K562 (cell line): ENCODE data around the gene FTL. TPM values are rescaled to one million over a fixed set of nuclear protein-coding genes. Genes with fewer than 3 reads are reported as not detected.

Source experiments
- ATAC-seq: fragments of 200-7000 bp; cut with Tn5 transposase; 3 replicates; pipeline ENCODE4 v1.9.1; 2020; ENCODE audit warnings: moderate library complexity
- BruUV-seq: library from RNA; stranded (reverse); fragments of 400-500 nt; replicated peaks from 2 replicates; lab custom pipeline; 2021; lab: Mats Ljungman, UMichigan
- CTCF ChIA-PET: fragments of 300-600 bp; formaldehyde crosslinking; extraction: SDS; loops from one replicate; lab custom pipeline; 2021; ENCODE audit warnings: low intra/inter-chr PET ratio; lab: Yijun Ruan, JAX
- POLR2A ChIA-PET: fragments of 300-600, 350-650 bp; sonication (Branson Sonifier 250); formaldehyde crosslinking; extraction: SDS; loops from one replicate; lab custom pipeline; 2021; ENCODE audit warnings: antibody characterized with exemption, inconsistent platforms; lab: Yijun Ruan, JAX
- DNase-seq, 4 experiments: peaks; one replicate each; pipeline versions ENCODE4 v3.0.0 to v3.0.0-alpha.2; 2011 to 2018; ENCODE audit warnings: low spot score in 3 of 4, mixed read lengths in 3 of 4; ENCODE audit errors: extremely low read depth in 1 of 4
- FAIRE-seq: peaks from 2 replicates; lab custom pipeline; 2011; peaks lifted over from hg19 to GRCh38; lab: Jason Lieb, UNC
- H2AFZ ChIP-seq: 2 replicates; pipeline ENCODE4 v1.6.0; 2011; ENCODE audit warnings: low read depth, low read length, control low read depth, inconsistent platforms
- H3K27ac ChIP-seq: fragments of 200-600 bp; 3 replicates; pipeline ENCODE4 v1.8.0; 2011; ENCODE audit warnings: low read depth, mild to moderate bottlenecking, control low read depth, inconsistent platforms, low read length, moderate library complexity, mixed read lengths; ENCODE audit errors: extremely low read depth
- H3K27me3 ChIP-seq, 2 experiments: fragments of 300-600 bp in 1 of 2; 2 replicates in 1 of 2; 3 replicates in 1 of 2; pipeline versions ENCODE4 v1.6.0 to v1.8.0; 2011; ENCODE audit warnings: inconsistent platforms in 2 of 2, low read length in 2 of 2, mild to moderate bottlenecking in 1 of 2, mixed read lengths in 1 of 2, moderate library complexity in 1 of 2; ENCODE audit not compliant: control insufficient read depth in 2 of 2, insufficient read depth in 2 of 2
- H3K36me3 ChIP-seq: fragments of 300-600 bp; 3 replicates; pipeline ENCODE4 v1.8.0; 2011; ENCODE audit warnings: mild to moderate bottlenecking, low read length, inconsistent platforms; ENCODE audit not compliant: control insufficient read depth, insufficient read depth
- H3K4me1 ChIP-seq, 2 experiments: fragments of 200-600 bp in 1 of 2; replicated peaks in 1 of 2; 2 replicates in 1 of 2; 3 replicates in 1 of 2; pipeline versions ENCODE4 v1.5.1 to v1.8.0; 2011; ENCODE audit warnings: inconsistent platforms in 2 of 2, low read length in 2 of 2, mild to moderate bottlenecking in 1 of 2, mixed read lengths in 1 of 2, moderate library complexity in 1 of 2; ENCODE audit not compliant: control insufficient read depth in 2 of 2, insufficient read depth in 2 of 2
- H3K4me2 ChIP-seq: 2 replicates; pipeline ENCODE4 v1.6.1; 2011; ENCODE audit warnings: low read length, control low read depth, inconsistent platforms, mixed read lengths; ENCODE audit not compliant: insufficient read depth
- H3K4me3 ChIP-seq: fragments of 200-600 bp; sonication (generic), shearing (Covaris generic); 2 replicates; pipeline ENCODE4 v1.5.1; 2016; ENCODE audit warnings: control low read depth, inconsistent platforms
- H3K79me2 ChIP-seq: fragments of 200-600 bp; 3 replicates; pipeline ENCODE4 v1.8.0; 2011; ENCODE audit warnings: low read length, inconsistent platforms; ENCODE audit not compliant: control insufficient read depth, insufficient read depth
- H3K9ac ChIP-seq, 2 experiments: 2 replicates each; pipeline versions ENCODE4 v1.6.0 to v1.6.1; 2011; ENCODE audit warnings: low read depth in 2 of 2, low read length in 2 of 2, control low read depth in 1 of 2, inconsistent platforms in 1 of 2, mild to moderate bottlenecking in 1 of 2, mixed read lengths in 1 of 2; ENCODE audit not compliant: insufficient read depth in 1 of 2
- H3K9me1 ChIP-seq: one replicate; pipeline ENCODE4 v1.6.0; 2011; ENCODE audit warnings: inconsistent platforms, mild to moderate bottlenecking, low read length, moderate library complexity; ENCODE audit not compliant: control insufficient read depth, insufficient read depth
- H3K9me3 ChIP-seq: replicated peaks from 2 replicates; pipeline ENCODE4 v1.5.1; 2011; ENCODE audit warnings: low read depth, low read length, inconsistent platforms; ENCODE audit not compliant: control insufficient read depth, insufficient read depth
- H4K20me1 ChIP-seq: replicated peaks from 2 replicates; pipeline ENCODE4 v1.6.1; 2011; ENCODE audit warnings: low read length, inconsistent platforms, mixed read lengths; ENCODE audit not compliant: control insufficient read depth, insufficient read depth
- ARID4B ChIP-seq: sonication (generic); formaldehyde crosslinking; IDR thresholded peaks from 2 replicates; pipeline ENCODE4 v1.8.0; 2022; ENCODE audit warnings: mild to moderate bottlenecking, missing genetic modification reagents
- BRD9 ChIP-seq: fragments of 450-650 bp; IDR thresholded peaks from 2 replicates; pipeline ENCODE4 v1.6.1; 2018; ENCODE audit warnings: low read depth; ENCODE audit not compliant: partially characterized antibody
- ERF ChIP-seq: fragments of 450-650 bp; formaldehyde crosslinking; IDR thresholded peaks from 2 replicates; pipeline ENCODE4 v1.4.0; 2020; ENCODE audit warnings: mild to moderate bottlenecking, mixed read lengths
- HMBOX1 ChIP-seq: sonication (generic); IDR thresholded peaks from 2 replicates; pipeline ENCODE4 v1.6.1; 2016
- NRF1 ChIP-seq, 2 experiments: fragments of 450-650 bp; IDR thresholded peaks in 1 of 2; conservative IDR thresholded peaks in 1 of 2; 2 replicates each; pipeline ENCODE4 v1.6.1; 2014; ENCODE audit warnings: mild to moderate bottlenecking in 2 of 2
- PHB ChIP-seq: fragments of 250-450 bp; sonication (Bioruptor Pico); IDR thresholded peaks from 2 replicates; pipeline ENCODE4 v1.5.0; 2021
- PHF8 ChIP-seq: fragments of 200-600 bp; sonication (generic); IDR thresholded peaks from 2 replicates; pipeline ENCODE4 v1.6.1; 2012; ENCODE audit warnings: mixed run types, mild to moderate bottlenecking, inconsistent platforms, low read length, moderate library complexity, borderline replicate concordance
- SAP30 ChIP-seq: fragments of 200-600 bp; sonication (generic); IDR thresholded peaks from 2 replicates; pipeline ENCODE4 v1.6.1; 2012; ENCODE audit warnings: borderline replicate concordance, low read depth, mild to moderate bottlenecking, moderate library complexity, low read length, control low read depth, inconsistent platforms; ENCODE audit not compliant: insufficient read depth, poor library complexity, severe bottlenecking
- TBP ChIP-seq: optimal IDR thresholded peaks from 2 replicates; pipeline ENCODE3; 2011; ENCODE audit warnings: low read depth, low read length, improper control_type of control experiment
- ZBTB43 ChIP-seq: sonication (generic); formaldehyde crosslinking; IDR thresholded peaks from 2 replicates; pipeline ENCODE4 v1.8.0; 2023; ENCODE audit warnings: mild to moderate bottlenecking, missing genetic modification reagents
- ZNF12 ChIP-seq: sonication (generic); formaldehyde crosslinking; IDR thresholded peaks from 2 replicates; pipeline ENCODE4 v1.4.0; 2020; ENCODE audit warnings: mild to moderate bottlenecking, missing genetic modification reagents
- WGBS: fragments of 100-300 bp; shearing (Covaris generic); methylation state at CpG from one replicate; pipeline ENCODE4 v1.1.6; 2016; ENCODE audit warnings: low coverage, mixed read lengths; ENCODE audit not compliant: insufficient coverage; ENCODE audit errors: missing lambda C conversion rate; 5-methylcytosine and 5-hydroxymethylcytosine counted together
- in situ Hi-C: fragments of 300-500 bp; cut with MboI; formaldehyde crosslinking; loops from 4 replicates; pipeline ENCODE4 v1.15.0; 2018; ENCODE audit warnings: inconsistent platforms, mixed read lengths
- intact Hi-C: fragments of 100-400 bp; cut with micrococcal nuclease; formaldehyde crosslinking; loops from 2 replicates; pipeline ENCODE4 v1.14.2; 2022
- polyA plus RNA-seq, 8 experiments: library from polyadenylated mRNA; depleted of rRNA in 4 of 8; stranded (reverse) in 5 of 8; unstranded in 3 of 8; fragments of >200 nt; fragmentation: Nextera tagmentation in 2 of 8; fragmentation: Illumina TruSeq in 1 of 8; extraction: Ambion mirVana in 2 of 8; extraction: Trizol in 1 of 8; gene quantifications; 2 replicates each; pipeline versions ENCODE4 v1.2.1 to v1.2.3, GENCODE V29; 2011 to 2014; ENCODE audit warnings: inconsistent platforms in 1 of 8, missing spikeins in 1 of 8
- total RNA-seq, 7 experiments: library from RNA; depleted of rRNA in 6 of 7; stranded (reverse); fragments of >200 nt in 6 of 7; fragmentation: Illumina TruSeq in 2 of 7; extraction: Trizol in 2 of 7; gene quantifications; 2 replicates each; pipeline versions ENCODE4 v1.2.1 to v1.2.3, GENCODE V29; 2011 to 2021; ENCODE audit warnings: low replicate concordance in 1 of 7

Gene FTL
- total and polyA plus RNA-seq, 9 of the 15 experiments (the other 6 are each of a cell fraction or from before 2014, with no cell fraction given) = 1,231 to 27,415 (median 3,965) TPM

GRCh38 chr19:48991873-48992580 is 26.9 kb downstream of the FTL start (continued):
- TF ChIP-seq HMBOX1 = 0 out of 2 replicates have a peak, but pooled peaks have one; percentile 26
- TF ChIP-seq NRF1 (conservative IDR thresholded peaks at IDR 0.05 in 1 of 2, IDR thresholded peaks at IDR 0.05 in 1 of 2) = peak; percentile 81 to 84

- H4K20me1 ChIP-seq = no peaks in the 10 kb centered on the region
- no peaks in the 10 kb centered on the region for H3K9me3 ChIP-seq
- H2AFZ ChIP-seq = peak overlapping the region; percentile 55
- peak overlapping the region; percentile 84 to 94 for H3K9ac ChIP-seq
- no peaks in the 10 kb centered on the region for H3K9me1 ChIP-seq
- no TSS peak for BruUV-seq
- H3K27me3 ChIP-seq = no peaks in the 10 kb centered on the region
- in situ Hi-C loops = no loop called here
- CTCF ChIA-PET = interaction anchor here (0.7 kb wide), 1 partner anchor 114 kb away, joined by 3 read pairs; no protein-coding TSS in a partner anchor
- peaks cover 5 to 30% of the 10 kb centered on the region in 2 experiments; a peak in 4 of 5 replicates for H3K4me1 ChIP-seq
- intact Hi-C loops = loop anchor here (10.0 kb wide), 2 partner anchors 162 to 232 kb away; partner anchors contain the start of genes HRC and TRPM4
- peak overlapping the region; percentile 87 for H3K4me3 ChIP-seq
- WGBS = 2% methylated on average over 20 of the region's 20 CpGs
- peak overlapping the region; percentile 88 for H3K4me2 ChIP-seq
- DNase-seq (peak in 1 of 4 experiments; percentile 43), ATAC-seq (peak; percentile 4), FAIRE-seq (no peak)
- H3K79me2 ChIP-seq = peaks cover 69% of the 10 kb centered on the region
- H3K27ac ChIP-seq = peak overlapping the region; percentile 73
- POLR2A ChIA-PET = interaction anchor here (0.7 to 3.0 kb wide), 14 partner anchors 8 to 332 kb away, joined by 3 to 42 read pairs (median 4); partner anchors contain the start of genes FTL, PPP1R15A and SLC6A16
- H3K36me3 ChIP-seq = peaks cover 44% of the 10 kb centered on the region
- TF ChIP-seq ZNF12 (0 out of 2 replicates have a peak, but pooled peaks have one; percentile 21), ERF (CRISPR knock-in tag) (0 out of 2 replicates have a peak, but pooled peaks have one; percentile 31), ZBTB43 (CRISPR knock-in tag) (0 out of 2 replicates have a peak, but pooled peaks have one; percentile 23), SAP30 (peak; percentile 27), PHB (peak; percentile 73; the same call in 1 of the 2 replicates), TBP (no peak), BRD9 (no peak), PHF8 (peak; percentile 56; the same call in 1 of the 2 replicates), ARID4B (peak; percentile 18; the same call in 1 of the 2 replicates)
Observed at GRCh38 chr19:48992581-48993174, 27.6 kb downstream of the FTL start.
